Endometrial microvascular endothelial cells (primary cell): ENCODE data around the gene CMC2. TPM values are rescaled to one million over a fixed set of nuclear protein-coding genes. Genes with fewer than 3 reads are reported as not detected.

Experiments used
- in situ Hi-C: cut with HindIII; loops from 2 replicates; pipeline ENCODE4 v1.10.0; 2017; ENCODE audit warnings: low sequenced_read_pairs, low pct_unique_long_range_greater_than_20kb; ENCODE audit errors: inconsistent ontology term
- total RNA-seq: library from RNA; depleted of rRNA; stranded (reverse); fragments of >200 nt; gene quantifications from one replicate; pipeline ENCODE4 v1.2.3, GENCODE V29; 2015; ENCODE audit errors: inconsistent ontology term

The CMC2 gene
- total RNA-seq, 1 donor from 2014 or later: 84.9 TPM

GRCh38 chr16:80985611-80986010, 21.1 kb downstream of the CMC2 start:
- in situ Hi-C loops: no loop called here

GRCh38 chr16:80984124-80984892, 22.4 kb downstream of the CMC2 start:
- in situ Hi-C loops: no loop called here

GRCh38 chr16:80982646-80983045, 24.0 kb downstream of the CMC2 start:
- in situ Hi-C loops: no loop called here

GRCh38 chr16:80981103-80981502, 25.6 kb downstream of the CMC2 start:
- in situ Hi-C loops: no loop called here

- in situ Hi-C loops: no loop called here
Observed at GRCh38 chr16:80976946-80977345, 29.7 kb downstream of the CMC2 start.

- in situ Hi-C loops: no loop called here
Observed at GRCh38 chr16:80974649-80975376, 31.9 kb downstream of the CMC2 start.

GRCh38 chr16:80973991-80974390, 32.7 kb downstream of the CMC2 start:
- in situ Hi-C loops: no loop called here

- in situ Hi-C loops: no loop called here
Observed at GRCh38 chr16:80972611-80973010, 34.1 kb downstream of the CMC2 start.

GRCh38 chr16:80971819-80972218, 34.9 kb downstream of the CMC2 start:
- in situ Hi-C loops: no loop called here

- in situ Hi-C loops: no loop called here
Observed at GRCh38 chr16:80969114-80969484, 37.6 kb downstream of the CMC2 start.

GRCh38 chr16:80968386-80969113, 38.1 kb downstream of the CMC2 start:
- in situ Hi-C loops: no loop called here

- in situ Hi-C loops: no loop called here
Observed at GRCh38 chr16:80966617-80967016, 40.1 kb downstream of the CMC2 start.

- in situ Hi-C loops: no loop called here
Observed at GRCh38 chr16:80964351-80964750, 42.3 kb downstream of the CMC2 start.

GRCh38 chr16:80962879-80963278, 43.8 kb downstream of the CMC2 start:
- in situ Hi-C loops: no loop called here

- in situ Hi-C loops: no loop called here
Observed at GRCh38 chr16:80958284-80958683, 48.4 kb downstream of the CMC2 start.

GRCh38 chr16:80954985-80955384, 51.7 kb downstream of the CMC2 start:
- in situ Hi-C loops: no loop called here

GRCh38 chr16:80948886-80949493, 57.7 kb downstream of the CMC2 start:
- in situ Hi-C loops: no loop called here

GRCh38 chr16:80947708-80948625, 58.7 kb downstream of the CMC2 start:
- in situ Hi-C loops: no loop called here
